OCI-M2 (cell line): ENCODE measurements around the gene RNU1-4.
"Not testable (repeated sequence)": the region's sequence is repeated elsewhere in the genome, so short reads cannot be mapped to it uniquely, and the experiment has no call there.

Experiments
- DNase-seq: peaks from one replicate; lab custom pipeline; 2025; ENCODE audit not compliant: unreplicated experiment; lab: John Stamatoyannopoulos, UW

RNU1-4 gene

DNA sequence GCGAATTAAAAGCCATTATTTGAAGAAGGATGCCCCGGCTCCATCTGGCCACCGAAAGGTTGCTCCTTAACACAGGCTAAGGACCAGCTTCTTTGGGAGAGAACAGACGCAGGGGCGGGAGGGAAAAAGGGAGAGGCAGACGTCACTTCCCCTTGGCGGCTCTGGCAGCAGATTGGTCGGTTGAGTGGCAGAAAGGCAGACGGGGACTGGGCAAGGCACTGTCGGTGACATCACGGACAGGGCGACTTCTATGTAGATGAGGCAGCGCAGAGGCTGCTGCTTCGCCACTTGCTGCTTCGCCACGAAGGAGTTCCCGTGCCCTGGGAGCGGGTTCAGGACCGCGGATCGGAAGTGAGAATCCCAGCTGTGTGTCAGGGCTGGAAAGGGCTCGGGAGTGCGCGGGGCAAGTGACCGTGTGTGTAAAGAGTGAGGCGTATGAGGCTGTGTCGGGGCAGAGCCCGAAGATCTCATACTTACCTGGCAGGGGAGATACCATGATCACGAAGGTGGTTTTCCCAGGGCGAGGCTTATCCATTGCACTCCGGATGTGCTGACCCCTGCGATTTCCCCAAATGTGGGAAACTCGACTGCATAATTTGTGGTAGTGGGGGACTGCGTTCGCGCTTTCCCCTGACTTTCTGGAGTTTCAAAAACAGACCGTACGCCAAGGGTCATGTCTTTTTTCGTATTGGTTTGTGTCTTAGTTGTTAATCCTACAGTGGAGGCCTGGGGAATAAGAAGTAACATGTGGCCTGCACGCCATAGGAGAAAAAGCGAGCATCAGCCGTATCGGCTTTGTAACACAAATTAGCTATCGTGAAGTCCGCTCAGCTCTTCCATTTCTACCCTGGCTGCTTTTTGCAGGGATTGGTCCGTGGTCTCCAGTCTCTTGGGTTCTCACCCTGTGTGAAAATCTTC is at the start of gene RNU1-4:
Gene RNU1-4, plus strand, starts transcription at position 470 of the 918 bp plus-strand sequence.
- not testable (repeated sequence) for DNase-seq

GRCh38 chr1:16690971-16691682 is 49.2 kb upstream of the RNU1-4 start:
- not testable (repeated sequence) for DNase-seq

DNA sequence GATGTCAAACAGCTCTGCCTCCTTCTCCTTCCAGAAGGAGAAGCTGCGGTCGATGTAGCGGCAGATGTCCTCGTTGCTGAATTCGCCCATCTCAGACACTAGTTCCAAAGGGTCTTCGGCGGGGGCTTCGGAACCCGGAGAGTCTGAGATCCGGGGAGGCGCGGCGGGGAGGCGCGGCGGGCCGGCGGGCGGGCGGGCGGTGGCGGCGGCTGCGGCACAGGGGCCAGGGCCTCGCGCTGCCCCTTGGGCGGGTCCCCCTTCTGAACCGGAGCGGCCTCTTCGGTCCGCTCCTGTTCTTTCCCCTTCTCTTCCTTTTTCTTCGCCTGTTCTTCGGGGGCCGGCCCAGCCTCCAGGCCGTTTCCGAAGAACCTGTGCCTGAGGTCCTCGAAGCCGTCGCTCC is 48.0 kb upstream of the RNU1-4 start:
- not testable (repeated sequence) for DNase-seq

DNA sequence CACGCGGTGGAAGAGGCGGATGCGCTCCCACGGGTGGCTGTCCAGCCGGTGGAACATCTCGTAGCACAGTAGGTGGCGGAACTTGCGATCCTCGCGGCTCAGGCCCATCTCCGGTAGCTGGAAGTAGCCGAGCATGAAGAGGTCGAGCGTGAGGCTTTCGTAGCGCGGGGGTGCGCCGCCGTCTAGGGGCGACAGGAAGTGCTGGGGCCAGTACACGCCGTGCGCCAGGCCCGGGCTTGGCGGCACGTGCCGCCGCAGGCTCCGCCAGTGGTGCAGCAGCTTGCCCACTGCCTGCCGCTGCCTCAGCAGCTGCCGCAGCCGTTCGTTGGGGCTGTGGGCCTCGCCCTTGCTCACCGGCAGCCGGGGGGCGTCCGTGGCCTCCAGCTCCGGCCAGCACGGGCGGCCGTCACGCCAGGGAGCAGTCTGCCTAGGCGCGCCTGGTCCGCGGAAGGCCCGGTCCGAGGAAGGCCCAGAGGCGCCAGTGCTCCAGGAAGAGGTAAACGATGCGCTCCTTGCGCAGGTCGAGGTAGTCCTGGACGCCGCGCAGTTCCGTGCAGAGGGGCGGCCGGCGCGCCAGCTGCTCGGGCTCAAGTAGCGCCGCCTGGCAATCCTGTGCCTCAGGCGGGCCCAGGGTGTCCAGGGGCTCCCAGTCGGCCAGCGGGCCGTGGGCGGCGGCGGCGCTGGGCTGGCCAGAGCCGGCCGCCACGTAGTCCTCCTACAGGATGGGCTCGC is 47.4 kb upstream of the RNU1-4 start:
- not testable (repeated sequence) for DNase-seq

GRCh38 chr1:16693449-16694307 is 46.6 kb upstream of the RNU1-4 start:
- DNase-seq: not testable (repeated sequence)

GRCh38 chr1:16694308-16694702 is 46.0 kb upstream of the RNU1-4 start:
- not testable (repeated sequence) for DNase-seq

DNA sequence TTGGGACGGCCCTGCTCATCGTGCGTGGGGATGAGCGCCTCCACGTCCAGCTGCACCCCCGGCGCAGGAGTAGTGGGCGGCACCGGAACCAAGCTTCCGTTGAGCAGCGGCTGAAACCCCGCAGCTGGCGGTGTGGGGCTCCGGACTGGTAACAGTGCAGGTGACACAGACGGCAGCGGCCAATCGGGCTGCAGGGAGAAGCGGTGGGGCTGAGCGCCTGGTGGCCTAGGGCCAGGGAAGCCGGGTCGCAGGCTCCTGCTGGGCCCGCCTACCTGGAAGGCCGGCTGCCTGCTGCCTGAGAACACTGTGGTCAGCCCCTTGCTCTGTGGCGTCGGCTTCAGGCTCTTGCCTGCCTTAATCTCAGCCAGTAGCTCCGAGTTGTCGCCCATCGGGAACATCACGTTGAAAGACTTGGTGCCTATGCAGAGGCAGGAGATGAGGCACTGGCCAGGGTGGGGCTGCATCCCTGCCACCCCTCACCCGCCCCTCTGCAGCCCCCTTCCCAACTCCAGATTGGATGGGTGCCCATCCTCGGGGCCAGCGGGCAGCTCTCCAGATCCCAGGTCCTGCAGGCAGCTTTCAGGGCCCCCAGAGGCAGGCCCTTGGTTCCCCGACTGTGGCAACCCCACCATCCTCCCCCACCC is 43.7 kb upstream of the RNU1-4 start:
- DNase-seq: not testable (repeated sequence)

DNA sequence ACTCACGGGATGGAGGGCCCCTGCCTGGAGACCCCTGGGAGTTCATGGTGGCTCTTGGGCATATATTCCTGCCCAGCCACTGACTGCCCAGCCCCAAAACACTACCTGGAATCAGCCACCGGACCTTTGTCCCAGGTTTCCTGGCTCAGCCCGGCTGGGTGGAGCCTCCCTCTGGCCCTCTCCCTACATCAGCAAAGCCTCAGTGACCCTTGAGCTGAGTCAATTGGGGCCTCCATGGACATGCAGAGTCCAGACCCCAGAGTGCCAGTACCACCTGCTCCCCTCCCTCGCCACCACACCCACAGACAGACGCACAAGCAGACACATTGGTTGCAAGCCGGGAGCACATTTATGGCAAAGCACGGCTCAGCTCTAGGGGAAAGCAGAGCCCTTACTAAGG is 43.2 kb upstream of the RNU1-4 start:
- DNase-seq: not testable (repeated sequence)

GRCh38 chr1:16699440-16699839 is 40.9 kb upstream of the RNU1-4 start:
- not testable (repeated sequence) for DNase-seq

DNA sequence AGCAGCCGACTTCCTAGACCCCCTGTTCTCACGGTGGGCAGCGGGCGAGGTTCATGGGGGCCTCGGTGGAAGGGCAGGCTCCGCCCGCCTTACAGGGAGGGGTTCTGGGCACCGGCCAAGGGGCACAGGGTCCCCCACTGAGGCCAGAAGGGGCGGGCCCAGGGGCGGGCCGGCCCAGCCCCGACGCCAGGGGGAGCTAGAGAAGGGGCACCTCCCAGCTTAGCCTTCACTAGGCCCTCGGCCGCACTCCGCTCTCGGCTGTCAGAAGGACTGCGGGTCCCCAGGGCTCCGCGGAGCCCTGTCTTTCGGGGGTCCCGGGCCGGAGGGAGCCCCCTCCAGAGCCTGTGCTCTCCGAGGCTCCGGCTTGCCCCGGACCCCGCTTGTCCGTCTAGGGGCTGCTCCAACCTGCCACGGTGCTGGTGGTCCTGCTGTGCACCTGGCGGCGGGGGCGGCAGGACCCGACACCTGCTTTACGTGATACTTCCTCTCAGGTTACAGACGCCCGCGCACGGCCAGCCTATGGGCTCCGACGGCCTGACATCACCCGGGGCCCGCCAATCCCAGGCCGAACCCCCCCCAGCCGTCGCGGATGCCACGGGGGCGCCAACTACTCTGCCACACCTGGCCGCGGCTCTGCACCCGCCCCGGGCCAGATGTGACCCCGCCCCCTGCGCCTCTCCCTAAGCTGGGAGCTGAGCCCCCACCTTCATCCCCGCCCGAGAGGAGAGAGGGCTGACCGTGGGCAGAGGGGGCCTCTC is 40.0 kb upstream of the RNU1-4 start:
- not testable (repeated sequence) for DNase-seq

GRCh38 chr1:16701189-16701588 is 39.1 kb upstream of the RNU1-4 start:
- not testable (repeated sequence) for DNase-seq

DNA sequence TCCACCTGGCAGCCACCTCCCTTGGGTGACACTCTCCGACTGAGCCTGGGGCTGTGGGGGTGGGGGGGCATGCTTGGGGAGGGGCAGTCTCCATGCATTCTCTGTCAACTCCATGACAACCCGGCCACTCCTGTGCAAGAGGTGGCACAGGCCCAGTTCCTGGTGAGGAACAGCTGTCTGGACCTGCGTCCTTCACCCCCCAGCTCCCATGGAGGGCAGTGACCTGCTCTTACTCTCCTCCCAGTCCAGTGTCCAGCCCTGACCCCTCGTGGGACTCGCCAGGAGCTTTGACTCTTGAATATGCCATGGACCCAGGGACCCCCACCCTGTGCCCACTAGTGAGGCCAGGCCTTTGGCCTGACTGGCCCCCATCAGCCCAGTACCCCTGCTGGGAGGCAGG is 38.0 kb upstream of the RNU1-4 start:
- not testable (repeated sequence) for DNase-seq

DNA sequence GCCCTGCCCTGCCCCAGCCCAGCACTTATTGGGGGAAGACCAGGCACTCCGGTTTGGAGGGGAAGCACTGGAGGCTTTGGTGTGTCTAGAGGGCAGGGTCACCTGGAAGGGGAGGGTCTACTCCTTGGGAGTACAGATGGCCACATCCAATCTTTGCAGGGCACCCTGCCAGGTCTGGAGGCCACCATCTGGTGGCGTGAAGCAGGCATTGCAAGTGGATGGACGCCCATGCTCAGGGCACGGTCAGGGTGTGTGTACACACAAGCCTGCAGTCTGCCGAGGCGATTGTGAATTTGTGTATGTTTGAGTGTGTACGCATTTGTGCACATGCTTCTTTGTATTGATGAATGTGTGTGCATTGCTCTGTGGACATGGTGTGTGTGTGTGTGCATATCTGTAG is 37.2 kb upstream of the RNU1-4 start:
- DNase-seq: not testable (repeated sequence)

- DNase-seq: not testable (repeated sequence)
Observed at GRCh38 chr1:16703602-16704001, 36.7 kb upstream of the RNU1-4 start.

- DNase-seq: not testable (repeated sequence)
Observed at GRCh38 chr1:16704076-16704475, 36.2 kb upstream of the RNU1-4 start.

GRCh38 chr1:16704502-16705100 is 35.7 kb upstream of the RNU1-4 start:
- not testable (repeated sequence) for DNase-seq

DNA sequence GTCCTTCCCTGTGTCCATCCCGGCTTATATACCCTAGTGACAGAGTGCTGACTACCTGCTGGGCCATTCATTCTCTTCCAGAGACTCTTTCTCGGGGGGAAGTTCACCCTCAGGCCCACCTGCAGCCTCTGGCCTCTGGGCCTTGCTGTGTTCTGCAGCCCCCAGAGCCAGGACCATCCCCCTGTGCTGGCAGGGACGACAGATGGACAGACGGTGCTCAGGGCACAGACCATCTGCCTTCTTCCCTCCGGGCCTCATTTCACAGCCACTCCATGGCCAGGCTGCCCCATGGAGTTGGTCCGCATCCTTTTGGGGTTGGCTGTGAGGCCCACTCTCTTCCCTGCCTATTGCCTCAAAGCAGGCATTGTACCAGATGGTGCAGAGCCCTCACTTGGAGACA is 34.0 kb upstream of the RNU1-4 start:
- DNase-seq: not testable (repeated sequence)
